GM23338 (cell line): ENCODE data around the gene TRAF7. TPM values are rescaled to one million over a fixed set of nuclear protein-coding genes. Genes with fewer than 3 reads are reported as not detected.

Experiments
- ATAC-seq: fragments of 200-7000 bp; cut with Tn5 transposase; 3 replicates; pipeline ENCODE4 v1.9.1; 2020
- DNase-seq: peaks from one replicate; pipeline ENCODE4 v3.0.0-alpha.2; 2015; ENCODE audit warnings: low spot score
- H2AFZ ChIP-seq: fragments of 200-600 bp; sonication (generic); 2 replicates; pipeline ENCODE4 v1.8.0; 2016; ENCODE audit warnings: antibody characterized with exemption, mild to moderate bottlenecking, moderate library complexity
- H3F3A ChIP-seq: fragments of 200-600 bp; sonication (generic); replicated peaks from 2 replicates; pipeline ENCODE4 v1.8.0; 2017; ENCODE audit warnings: antibody characterized with exemption, mixed run types, low read depth
- H3K27ac ChIP-seq: fragments of 200-600 bp; sonication (generic); 2 replicates; pipeline ENCODE4 v1.6.1; 2016; ENCODE audit warnings: low read depth
- H3K27me3 ChIP-seq: fragments of 200-600 bp; sonication (generic); 2 replicates; pipeline ENCODE4 v1.8.0; 2016; ENCODE audit warnings: mild to moderate bottlenecking, mixed run types, moderate library complexity; ENCODE audit not compliant: insufficient read depth
- H3K36me3 ChIP-seq: fragments of 200-600 bp; sonication (generic); 2 replicates; pipeline ENCODE4 v1.8.0; 2016; ENCODE audit warnings: mild to moderate bottlenecking; ENCODE audit not compliant: insufficient read depth
- H3K4me1 ChIP-seq: fragments of 200-600 bp; sonication (generic); 2 replicates; pipeline ENCODE4 v1.8.0; 2016; ENCODE audit warnings: mild to moderate bottlenecking, moderate library complexity; ENCODE audit not compliant: insufficient read depth
- H3K4me2 ChIP-seq: fragments of 200-600 bp; sonication (generic); 2 replicates; pipeline ENCODE4 v1.7.1; 2017; ENCODE audit warnings: mixed run types
- H3K4me3 ChIP-seq: fragments of 200-600 bp; sonication (generic); 2 replicates; pipeline ENCODE4 v1.6.1; 2016; ENCODE audit warnings: mixed run types
- H3K79me2 ChIP-seq: fragments of 200-600 bp; sonication (generic); replicated peaks from 2 replicates; pipeline ENCODE4 v1.8.0; 2017; ENCODE audit warnings: mild to moderate bottlenecking; ENCODE audit not compliant: insufficient read depth
- H3K9me2 ChIP-seq: fragments of 200-600 bp; sonication (generic); 2 replicates; pipeline ENCODE4 v1.8.0; 2017; ENCODE audit not compliant: insufficient read depth
- H4K20me1 ChIP-seq: fragments of 200-600 bp; sonication (generic); replicated peaks from 2 replicates; pipeline ENCODE4 v1.8.0; 2017; ENCODE audit warnings: mild to moderate bottlenecking; ENCODE audit not compliant: insufficient read depth
- H3K27ac Mint-ChIP-seq: 2 replicates; pipeline ENCODE4 v1.8.0; 2020; ENCODE audit warnings: inconsistent platforms, mild to moderate bottlenecking, moderate library complexity, mixed read lengths
- H3K27me3 Mint-ChIP-seq: 3 replicates; pipeline ENCODE4 v1.8.0; 2022; ENCODE audit warnings: low read depth, mild to moderate bottlenecking, moderate library complexity, mixed read lengths, inconsistent platforms; ENCODE audit not compliant: insufficient read depth, poor library complexity
- H3K36me3 Mint-ChIP-seq: 3 replicates; pipeline ENCODE4 v1.8.0; 2021; ENCODE audit warnings: low read depth, mild to moderate bottlenecking, inconsistent platforms, moderate library complexity, mixed read lengths
- H3K4me1 Mint-ChIP-seq: 3 replicates; pipeline ENCODE4 v1.8.0; 2020; ENCODE audit warnings: mild to moderate bottlenecking, inconsistent platforms, mixed read lengths
- H3K4me3 Mint-ChIP-seq: 3 replicates; pipeline ENCODE4 v1.8.0; 2021; ENCODE audit warnings: moderate library complexity, mild to moderate bottlenecking, inconsistent platforms, mixed read lengths
- H3K9me3 Mint-ChIP-seq: 3 replicates; pipeline ENCODE4 v1.8.0; 2020; ENCODE audit warnings: moderate library complexity, mild to moderate bottlenecking, inconsistent platforms, mixed read lengths
- CREB1 ChIP-seq: fragments of 250-450 bp; sonication (Bioruptor Pico); IDR thresholded peaks from 2 replicates; pipeline ENCODE4 v1.5.0; 2020; ENCODE audit warnings: low read depth, mild to moderate bottlenecking, moderate library complexity
- EZH2 ChIP-seq: fragments of 200-600 bp; sonication (generic); IDR thresholded peaks from one replicate; pipeline ENCODE4 v1.8.0; 2017; ENCODE audit warnings: antibody characterized with exemption, mild to moderate bottlenecking, low read depth; ENCODE audit not compliant: unreplicated experiment
- EZH2phosphoT487 ChIP-seq: fragments of 200-600 bp; sonication (generic); IDR thresholded peaks from one replicate; pipeline ENCODE4 v1.8.1; 2018; ENCODE audit warnings: antibody characterized with exemption; ENCODE audit not compliant: unreplicated experiment
- NANOG ChIP-seq: IDR thresholded peaks from 2 replicates; pipeline ENCODE4 v1.6.1; 2016; ENCODE audit warnings: antibody characterized with exemption, borderline replicate concordance
- POLR2AphosphoS5 ChIP-seq: IDR thresholded peaks from 2 replicates; pipeline ENCODE4 v1.6.1; 2016; ENCODE audit warnings: antibody characterized with exemption, low read depth
- STAT1 ChIP-seq: IDR thresholded peaks from one replicate; pipeline ENCODE4 v1.6.1; 2016; ENCODE audit warnings: antibody characterized with exemption; ENCODE audit not compliant: unreplicated experiment
- ZNF114 ChIP-seq: fragments of 250-450 bp; sonication (Bioruptor Pico); IDR thresholded peaks from 2 replicates; pipeline ENCODE4 v1.5.0; 2020; ENCODE audit warnings: mild to moderate bottlenecking, moderate library complexity
- polyA plus RNA-seq: library from polyadenylated mRNA; unstranded; fragments of >200 nt; fragmentation: Nextera tagmentation; extraction: Ambion mirVana; gene quantifications from 2 replicates; pipeline ENCODE4 v1.2.1, GENCODE V29; 2016
- total RNA-seq: library from RNA; depleted of rRNA; stranded (reverse); fragments of >200 nt; shearing (Covaris generic); gene quantifications from 2 replicates; pipeline ENCODE4 v1.2.3, GENCODE V29; 2014
- TF ChIP-seq, protein P1 (sequence below), 2 experiments: fragments of 200-600 bp in 1 of 2; sonication (generic) in 1 of 2; conservative IDR thresholded peaks; 2 replicates each; pipeline versions ENCODE4 v1.5.1 to v1.6.1; 2016 to 2017; ENCODE audit warnings: antibody characterized with exemption in 2 of 2, low read depth in 2 of 2, mild to moderate bottlenecking in 2 of 2, moderate library complexity in 1 of 2
- TF ChIP-seq, protein P2 (sequence below): fragments of 250-450 bp; sonication (Bioruptor Pico); IDR thresholded peaks from 2 replicates; pipeline ENCODE4 v1.5.0; 2020; ENCODE audit warnings: mild to moderate bottlenecking, moderate library complexity
- TF ChIP-seq, protein P3 (sequence below): IDR thresholded peaks from 2 replicates; pipeline ENCODE4 v1.6.1; 2016; ENCODE audit warnings: antibody characterized with exemption

TRAF7 gene
- total and polyA plus RNA-seq, 2 experiments from 2014 or later = 36.4 to 133 TPM

DNA sequence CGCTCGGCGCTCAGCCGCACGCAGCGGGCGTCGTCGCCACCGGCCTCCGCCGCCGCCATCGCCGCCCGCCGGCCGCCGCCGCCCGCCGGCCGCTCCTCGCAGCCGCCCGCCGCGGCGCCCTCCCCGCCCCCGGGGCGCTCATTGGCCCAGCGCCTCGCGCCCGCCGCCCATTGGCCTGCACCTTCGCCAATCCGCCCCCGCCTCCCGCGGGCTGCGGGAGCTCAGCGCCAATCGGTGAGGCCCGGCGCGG lies 59.1 kb downstream of the TRAF7 start, which contains the start of gene PGP:
Gene PGP, minus strand, starts transcription at position 122 of the 250 bp plus-strand sequence. Its CDS starts 63 bp downstream, at position 59.
- H3K79me2 ChIP-seq = peaks cover 19% of the 10 kb centered on the region
- Mint-ChIP-seq H3K9me3 (no peaks in the 10 kb centered on the region; the same call in 2 of the 3 replicates), H3K36me3 (peaks cover 23% of the 10 kb centered on the region), H3K27me3 (peaks cover 17% of the 10 kb centered on the region), H3K4me3 (peak within 1 kb of the TSS; percentile 92), H3K27ac (peak within 1 kb of the TSS; percentile 99), H3K4me1 (peaks cover 17% of the 10 kb centered on the region)
- peak within 1 kb of the TSS; percentile 89 for H2AFZ ChIP-seq
- H3K36me3 ChIP-seq = 0 out of 2 replicates have a peak, but pooled peaks cover 5% of the 10 kb centered on the region
- H4K20me1 ChIP-seq = peaks cover 18% of the 10 kb centered on the region
- TF ChIP-seq ZNF114 (CRISPR knock-in tag) = peak; percentile 92
- TF ChIP-seq EZH2 = no peak
- no peaks in the 10 kb centered on the region for H3K9me2 ChIP-seq
- peak within 1 kb of the TSS; percentile 98 for H3K27ac ChIP-seq
- no peaks in the 10 kb centered on the region for H3K27me3 ChIP-seq
- peak within 1 kb of the TSS; percentile 69 for H3K4me3 ChIP-seq
- peaks cover 10% of the 10 kb centered on the region; the same call in 1 of the 2 replicates for H3K4me1 ChIP-seq
- no peak for DNase-seq
- no peak for ATAC-seq
- H3K4me2 ChIP-seq = peak within 1 kb of the TSS; percentile 84
- peaks cover 37% of the 10 kb centered on the region; the same call in 1 of the 2 replicates for H3F3A ChIP-seq

DNA sequence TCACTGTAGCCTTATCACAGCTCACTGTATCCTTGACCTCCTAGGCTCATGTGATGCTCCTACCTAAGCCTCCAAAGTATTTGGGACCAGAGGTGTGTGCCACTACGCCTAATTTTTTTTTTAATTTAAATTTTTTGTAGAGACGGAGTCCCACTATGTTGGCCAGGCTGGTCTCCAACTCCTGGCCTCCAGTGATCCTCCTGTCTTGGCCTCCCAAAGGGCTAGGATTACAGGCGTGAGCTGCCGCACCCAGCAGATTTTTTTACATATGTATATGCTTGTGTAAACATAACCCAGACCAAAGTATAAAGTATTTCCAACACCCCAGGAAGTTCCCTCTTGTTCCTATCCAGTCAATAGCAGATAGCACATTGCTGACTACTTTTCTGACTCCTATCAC lies 60.7 kb downstream of the TRAF7 start:
- H3K4me3 Mint-ChIP-seq = peak overlapping the region; percentile 92
- no peaks in the 10 kb centered on the region for H3K27me3 ChIP-seq
- H3K27ac ChIP-seq = peak overlapping the region; percentile 98
- peak overlapping the region; percentile 69; the same call in 1 of the 2 replicates for H3K4me3 ChIP-seq
- no peak overlapping the region for H2AFZ ChIP-seq
- H3K27me3 Mint-ChIP-seq = peaks cover 18% of the 10 kb centered on the region
- peaks cover 17% of the 10 kb centered on the region for H3K4me1 Mint-ChIP-seq
- no peaks in the 10 kb centered on the region for H3K9me2 ChIP-seq
- 0 out of 2 replicates have a peak, but pooled peaks cover 5% of the 10 kb centered on the region for H3K36me3 ChIP-seq
- peaks cover 18% of the 10 kb centered on the region for H4K20me1 ChIP-seq
- H3K27ac Mint-ChIP-seq = peak overlapping the region; percentile 99; the same call in 1 of the 2 replicates
- H3K4me2 ChIP-seq = peak overlapping the region; percentile 75
- peaks cover 10% of the 10 kb centered on the region; the same call in 1 of the 2 replicates for H3K4me1 ChIP-seq
- no peak for ATAC-seq
- H3K79me2 ChIP-seq = peaks cover 19% of the 10 kb centered on the region
- peaks cover 23% of the 10 kb centered on the region for H3K36me3 Mint-ChIP-seq
- peaks cover 31% of the 10 kb centered on the region; the same call in 1 of the 2 replicates for H3F3A ChIP-seq
- DNase-seq = no peak
- no peaks in the 10 kb centered on the region; the same call in 2 of the 3 replicates for H3K9me3 Mint-ChIP-seq
- TF ChIP-seq STAT1 (no peak), POLR2AphosphoS5 (no peak), EZH2 (no peak), CREB1 (CRISPR knock-in tag) (no peak), EZH2phosphoT487 (no peak), NANOG (no peak), ZNF114 (CRISPR knock-in tag) (no peak)
- TF ChIP-seq, protein P1, sequence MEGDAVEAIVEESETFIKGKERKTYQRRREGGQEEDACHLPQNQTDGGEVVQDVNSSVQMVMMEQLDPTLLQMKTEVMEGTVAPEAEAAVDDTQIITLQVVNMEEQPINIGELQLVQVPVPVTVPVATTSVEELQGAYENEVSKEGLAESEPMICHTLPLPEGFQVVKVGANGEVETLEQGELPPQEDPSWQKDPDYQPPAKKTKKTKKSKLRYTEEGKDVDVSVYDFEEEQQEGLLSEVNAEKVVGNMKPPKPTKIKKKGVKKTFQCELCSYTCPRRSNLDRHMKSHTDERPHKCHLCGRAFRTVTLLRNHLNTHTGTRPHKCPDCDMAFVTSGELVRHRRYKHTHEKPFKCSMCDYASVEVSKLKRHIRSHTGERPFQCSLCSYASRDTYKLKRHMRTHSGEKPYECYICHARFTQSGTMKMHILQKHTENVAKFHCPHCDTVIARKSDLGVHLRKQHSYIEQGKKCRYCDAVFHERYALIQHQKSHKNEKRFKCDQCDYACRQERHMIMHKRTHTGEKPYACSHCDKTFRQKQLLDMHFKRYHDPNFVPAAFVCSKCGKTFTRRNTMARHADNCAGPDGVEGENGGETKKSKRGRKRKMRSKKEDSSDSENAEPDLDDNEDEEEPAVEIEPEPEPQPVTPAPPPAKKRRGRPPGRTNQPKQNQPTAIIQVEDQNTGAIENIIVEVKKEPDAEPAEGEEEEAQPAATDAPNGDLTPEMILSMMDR (conservative IDR thresholded peaks at IDR 0.05; ENCODE audit: low read depth in 2 of 2) = no peak
- TF ChIP-seq, protein P2, sequence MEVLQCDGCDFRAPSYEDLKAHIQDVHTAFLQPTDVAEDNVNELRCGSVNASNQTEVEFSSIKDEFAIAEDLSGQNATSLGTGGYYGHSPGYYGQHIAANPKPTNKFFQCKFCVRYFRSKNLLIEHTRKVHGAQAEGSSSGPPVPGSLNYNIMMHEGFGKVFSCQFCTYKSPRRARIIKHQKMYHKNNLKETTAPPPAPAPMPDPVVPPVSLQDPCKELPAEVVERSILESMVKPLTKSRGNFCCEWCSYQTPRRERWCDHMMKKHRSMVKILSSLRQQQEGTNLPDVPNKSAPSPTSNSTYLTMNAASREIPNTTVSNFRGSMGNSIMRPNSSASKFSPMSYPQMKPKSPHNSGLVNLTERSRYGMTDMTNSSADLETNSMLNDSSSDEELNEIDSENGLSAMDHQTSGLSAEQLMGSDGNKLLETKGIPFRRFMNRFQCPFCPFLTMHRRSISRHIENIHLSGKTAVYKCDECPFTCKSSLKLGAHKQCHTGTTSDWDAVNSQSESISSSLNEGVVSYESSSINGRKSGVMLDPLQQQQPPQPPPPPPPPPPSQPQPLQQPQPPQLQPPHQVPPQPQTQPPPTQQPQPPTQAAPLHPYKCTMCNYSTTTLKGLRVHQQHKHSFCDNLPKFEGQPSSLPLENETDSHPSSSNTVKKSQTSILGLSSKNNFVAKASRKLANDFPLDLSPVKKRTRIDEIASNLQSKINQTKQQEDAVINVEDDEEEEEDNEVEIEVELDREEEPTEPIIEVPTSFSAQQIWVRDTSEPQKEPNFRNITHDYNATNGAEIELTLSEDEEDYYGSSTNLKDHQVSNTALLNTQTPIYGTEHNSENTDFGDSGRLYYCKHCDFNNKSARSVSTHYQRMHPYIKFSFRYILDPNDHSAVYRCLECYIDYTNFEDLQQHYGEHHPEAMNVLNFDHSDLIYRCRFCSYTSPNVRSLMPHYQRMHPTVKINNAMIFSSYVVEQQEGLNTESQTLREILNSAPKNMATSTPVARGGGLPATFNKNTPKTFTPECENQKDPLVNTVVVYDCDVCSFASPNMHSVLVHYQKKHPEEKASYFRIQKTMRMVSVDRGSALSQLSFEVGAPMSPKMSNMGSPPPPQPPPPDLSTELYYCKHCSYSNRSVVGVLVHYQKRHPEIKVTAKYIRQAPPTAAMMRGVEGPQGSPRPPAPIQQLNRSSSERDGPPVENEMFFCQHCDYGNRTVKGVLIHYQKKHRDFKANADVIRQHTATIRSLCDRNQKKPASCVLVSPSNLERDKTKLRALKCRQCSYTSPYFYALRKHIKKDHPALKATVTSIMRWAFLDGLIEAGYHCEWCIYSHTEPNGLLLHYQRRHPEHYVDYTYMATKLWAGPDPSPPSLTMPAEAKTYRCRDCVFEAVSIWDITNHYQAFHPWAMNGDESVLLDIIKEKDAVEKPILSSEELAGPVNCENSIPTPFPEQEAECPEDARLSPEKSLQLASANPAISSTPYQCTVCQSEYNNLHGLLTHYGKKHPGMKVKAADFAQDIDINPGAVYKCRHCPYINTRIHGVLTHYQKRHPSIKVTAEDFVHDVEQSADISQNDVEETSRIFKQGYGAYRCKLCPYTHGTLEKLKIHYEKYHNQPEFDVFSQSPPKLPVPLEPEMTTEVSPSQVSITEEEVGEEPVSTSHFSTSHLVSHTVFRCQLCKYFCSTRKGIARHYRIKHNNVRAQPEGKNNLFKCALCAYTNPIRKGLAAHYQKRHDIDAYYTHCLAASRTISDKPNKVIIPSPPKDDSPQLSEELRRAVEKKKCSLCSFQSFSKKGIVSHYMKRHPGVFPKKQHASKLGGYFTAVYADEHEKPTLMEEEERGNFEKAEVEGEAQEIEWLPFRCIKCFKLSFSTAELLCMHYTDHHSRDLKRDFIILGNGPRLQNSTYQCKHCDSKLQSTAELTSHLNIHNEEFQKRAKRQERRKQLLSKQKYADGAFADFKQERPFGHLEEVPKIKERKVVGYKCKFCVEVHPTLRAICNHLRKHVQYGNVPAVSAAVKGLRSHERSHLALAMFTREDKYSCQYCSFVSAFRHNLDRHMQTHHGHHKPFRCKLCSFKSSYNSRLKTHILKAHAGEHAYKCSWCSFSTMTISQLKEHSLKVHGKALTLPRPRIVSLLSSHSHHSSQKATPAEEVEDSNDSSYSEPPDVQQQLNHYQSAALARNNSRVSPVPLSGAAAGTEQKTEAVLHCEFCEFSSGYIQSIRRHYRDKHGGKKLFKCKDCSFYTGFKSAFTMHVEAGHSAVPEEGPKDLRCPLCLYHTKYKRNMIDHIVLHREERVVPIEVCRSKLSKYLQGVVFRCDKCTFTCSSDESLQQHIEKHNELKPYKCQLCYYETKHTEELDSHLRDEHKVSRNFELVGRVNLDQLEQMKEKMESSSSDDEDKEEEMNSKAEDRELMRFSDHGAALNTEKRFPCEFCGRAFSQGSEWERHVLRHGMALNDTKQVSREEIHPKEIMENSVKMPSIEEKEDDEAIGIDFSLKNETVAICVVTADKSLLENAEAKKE (CRISPR knock-in tag) = no peak
- TF ChIP-seq, protein P3, sequence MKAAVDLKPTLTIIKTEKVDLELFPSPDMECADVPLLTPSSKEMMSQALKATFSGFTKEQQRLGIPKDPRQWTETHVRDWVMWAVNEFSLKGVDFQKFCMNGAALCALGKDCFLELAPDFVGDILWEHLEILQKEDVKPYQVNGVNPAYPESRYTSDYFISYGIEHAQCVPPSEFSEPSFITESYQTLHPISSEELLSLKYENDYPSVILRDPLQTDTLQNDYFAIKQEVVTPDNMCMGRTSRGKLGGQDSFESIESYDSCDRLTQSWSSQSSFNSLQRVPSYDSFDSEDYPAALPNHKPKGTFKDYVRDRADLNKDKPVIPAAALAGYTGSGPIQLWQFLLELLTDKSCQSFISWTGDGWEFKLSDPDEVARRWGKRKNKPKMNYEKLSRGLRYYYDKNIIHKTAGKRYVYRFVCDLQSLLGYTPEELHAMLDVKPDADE = no peak
